Gastrocnemius medialis (tissue), 4 donors: ENCODE results near the gene COL4A3. TPM values are rescaled to one million over a fixed set of nuclear protein-coding genes. Genes with fewer than 3 reads are reported as not detected.

ENCODE experiments used
- ATAC-seq, 2 donors: fragments of 150-250 bp; one replicate each; pipeline ENCODE4 v1.9.1; 2016
- DNase-seq, 2 donors: peaks; one replicate each; pipeline ENCODE4 v3.0.0-alpha.2; 2019
- H3K27ac ChIP-seq, 4 donors: fragments of 200-600 bp; sonication (generic); 1 replicate in 1 of 4; 2 replicates in 3 of 4; pipeline ENCODE4 v1.5.1; 2016 to 2018; ENCODE audit warnings: mild to moderate bottlenecking in 2 of 4, moderate library complexity in 1 of 4
- H3K27me3 ChIP-seq, 3 donors: fragments of 200-600 bp; sonication (generic) in 2 of 3; 1 replicate in 1 of 3; 2 replicates in 2 of 3; pipeline versions ENCODE4 v1.5.1 to v1.6.0; 2016 to 2019; ENCODE audit warnings: mild to moderate bottlenecking in 1 of 3, moderate library complexity in 1 of 3
- H3K36me3 ChIP-seq, 2 donors: fragments of 200-600 bp; sonication (generic) in 1 of 2; one replicate each; pipeline ENCODE4 v1.5.1; 2017 to 2018
- H3K4me1 ChIP-seq, 2 donors: fragments of 200-600 bp; sonication (generic) in 1 of 2; one replicate each; pipeline ENCODE4 v1.5.1; 2016 to 2017; ENCODE audit warnings: mild to moderate bottlenecking in 2 of 2
- H3K4me3 ChIP-seq, 4 donors: fragments of 200-600 bp; sonication (generic) in 3 of 4; 1 replicate in 1 of 4; 2 replicates in 3 of 4; pipeline ENCODE4 v1.5.1; 2016 to 2019; ENCODE audit warnings: mild to moderate bottlenecking in 2 of 4
- H3K9me3 ChIP-seq, 3 donors: fragments of 200-600 bp; sonication (generic) in 2 of 3; 1 replicate in 1 of 3; 2 replicates in 2 of 3; pipeline ENCODE4 v1.5.1; 2016 to 2019
- POLR2A ChIP-seq, 2 donors: fragments of 450-650 bp; IDR thresholded peaks; one replicate each; pipeline ENCODE4 v1.6.1; 2017; ENCODE audit warnings: antibody characterized with exemption in 2 of 2, mild to moderate bottlenecking in 2 of 2, moderate library complexity in 2 of 2
- in situ Hi-C, 4 donors: fragments of 200-750 bp; cut with MboI; loops; one replicate each; pipeline versions ENCODE4 v1.15.0 to v1.8.0; 2017; ENCODE audit warnings: low sequenced_read_pairs in 4 of 4
- intact Hi-C: fragments of 100-400 bp; cut with DNase I; formaldehyde crosslinking; loops from one replicate; pipeline ENCODE4 v1.15.1; 2023; ENCODE audit warnings: low total_unique reads
- total RNA-seq, 4 donors: library from RNA; depleted of rRNA; stranded (reverse); fragments of >200 nt; gene quantifications; one replicate each; pipeline versions ENCODE4 v1.1.0 to v1.2.3, GENCODE V29; 2016
- TF ChIP-seq, protein P1 (sequence below), 5 experiments: fragments of 450-650 bp in 3 of 5; fragments of 200-600 bp in 2 of 5; sonication (generic) in 2 of 5; IDR thresholded peaks in 4 of 5; conservative IDR thresholded peaks in 1 of 5; 1 replicate in 4 of 5; 2 replicates in 1 of 5; pipeline ENCODE4 v1.5.1; 2016 to 2019; ENCODE audit warnings: antibody characterized with exemption in 5 of 5, mild to moderate bottlenecking in 3 of 5, moderate library complexity in 3 of 5

Gene COL4A3
- total RNA-seq, 4 donors from 2014 or later: 1.9 to 66.8 (median 3.8) TPM

GRCh38 chr2:227183657-227184367, 19.4 kb downstream of the COL4A3 start:
- TF ChIP-seq POLR2A (IDR thresholded peaks at IDR 0.05): no peak
- TF ChIP-seq, protein P1, sequence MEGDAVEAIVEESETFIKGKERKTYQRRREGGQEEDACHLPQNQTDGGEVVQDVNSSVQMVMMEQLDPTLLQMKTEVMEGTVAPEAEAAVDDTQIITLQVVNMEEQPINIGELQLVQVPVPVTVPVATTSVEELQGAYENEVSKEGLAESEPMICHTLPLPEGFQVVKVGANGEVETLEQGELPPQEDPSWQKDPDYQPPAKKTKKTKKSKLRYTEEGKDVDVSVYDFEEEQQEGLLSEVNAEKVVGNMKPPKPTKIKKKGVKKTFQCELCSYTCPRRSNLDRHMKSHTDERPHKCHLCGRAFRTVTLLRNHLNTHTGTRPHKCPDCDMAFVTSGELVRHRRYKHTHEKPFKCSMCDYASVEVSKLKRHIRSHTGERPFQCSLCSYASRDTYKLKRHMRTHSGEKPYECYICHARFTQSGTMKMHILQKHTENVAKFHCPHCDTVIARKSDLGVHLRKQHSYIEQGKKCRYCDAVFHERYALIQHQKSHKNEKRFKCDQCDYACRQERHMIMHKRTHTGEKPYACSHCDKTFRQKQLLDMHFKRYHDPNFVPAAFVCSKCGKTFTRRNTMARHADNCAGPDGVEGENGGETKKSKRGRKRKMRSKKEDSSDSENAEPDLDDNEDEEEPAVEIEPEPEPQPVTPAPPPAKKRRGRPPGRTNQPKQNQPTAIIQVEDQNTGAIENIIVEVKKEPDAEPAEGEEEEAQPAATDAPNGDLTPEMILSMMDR (IDR thresholded peaks at IDR 0.05 in 4 of 5, conservative IDR thresholded peaks at IDR 0.05 in 1 of 5): no peak
- intact Hi-C loops (no loop called here), in situ Hi-C loops (no loop called here)
- Histone ChIP-seq H3K4me3 (no peak overlapping the region), H3K4me1 (peaks cover 39 to 77% of the 10 kb centered on the region in 2 donors), H3K27me3 (no peaks in the 10 kb centered on the region), H3K36me3 (no peaks in the 10 kb centered on the region), H3K27ac (peak overlapping the region in 3 of 4 donors; percentile 79 to 91 (median 80)), H3K9me3 (no peaks in the 10 kb centered on the region)
- no peak for ATAC-seq
- no peak for DNase-seq

GRCh38 chr2:227185615-227186232, 21.3 kb downstream of the COL4A3 start:
- Histone ChIP-seq H3K36me3 (no peaks in the 10 kb centered on the region), H3K27me3 (no peaks in the 10 kb centered on the region), H3K4me1 (peaks cover 41 to 80% of the 10 kb centered on the region in 2 donors), H3K9me3 (no peaks in the 10 kb centered on the region), H3K27ac (peak overlapping the region; percentile 79 to 91 (median 84)), H3K4me3 (no peak overlapping the region)
- ATAC-seq (no peak), DNase-seq (no peak)
- in situ Hi-C loops (no loop called here), intact Hi-C loops (no loop called here)
- TF ChIP-seq, protein P1 (IDR thresholded peaks at IDR 0.05 in 4 of 5, conservative IDR thresholded peaks at IDR 0.05 in 1 of 5): no peak
- no peak for TF ChIP-seq POLR2A (IDR thresholded peaks at IDR 0.05)

DNA sequence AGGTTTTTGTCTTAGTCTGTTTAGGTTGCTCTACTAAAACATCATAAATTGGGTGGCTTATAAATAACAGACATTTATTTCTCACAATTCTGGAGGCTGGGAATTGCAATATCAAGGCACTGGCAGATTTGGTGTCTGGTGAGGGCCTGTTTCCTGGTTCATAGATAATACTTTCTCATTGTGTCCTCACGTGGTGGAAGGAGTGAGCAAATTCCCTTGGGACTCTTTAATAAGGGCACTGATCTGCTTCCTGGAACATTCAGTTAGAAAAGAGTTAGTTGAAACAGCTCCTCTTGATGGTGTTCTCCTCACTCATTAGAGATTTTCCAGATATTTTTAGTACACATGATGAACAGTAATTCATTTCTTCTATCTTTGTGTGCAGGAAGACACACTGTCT, 22.3 kb downstream of the COL4A3 start:
- no peaks in the 10 kb centered on the region for H3K9me3 ChIP-seq
- TF ChIP-seq, protein P1 (IDR thresholded peaks at IDR 0.05 in 4 of 5, conservative IDR thresholded peaks at IDR 0.05 in 1 of 5): no peak
- no peak for TF ChIP-seq POLR2A (IDR thresholded peaks at IDR 0.05)
- no peaks in the 10 kb centered on the region for H3K36me3 ChIP-seq
- H3K27ac ChIP-seq: peak overlapping the region; percentile 79 to 91 (median 84)
- no peak for ATAC-seq
- intact Hi-C loops (no loop called here), in situ Hi-C loops (no loop called here)
- H3K4me1 ChIP-seq: peaks cover 49 to 82% of the 10 kb centered on the region in 2 donors
- DNase-seq: no peak
- H3K27me3 ChIP-seq: no peaks in the 10 kb centered on the region
- H3K4me3 ChIP-seq: no peak overlapping the region

DNA sequence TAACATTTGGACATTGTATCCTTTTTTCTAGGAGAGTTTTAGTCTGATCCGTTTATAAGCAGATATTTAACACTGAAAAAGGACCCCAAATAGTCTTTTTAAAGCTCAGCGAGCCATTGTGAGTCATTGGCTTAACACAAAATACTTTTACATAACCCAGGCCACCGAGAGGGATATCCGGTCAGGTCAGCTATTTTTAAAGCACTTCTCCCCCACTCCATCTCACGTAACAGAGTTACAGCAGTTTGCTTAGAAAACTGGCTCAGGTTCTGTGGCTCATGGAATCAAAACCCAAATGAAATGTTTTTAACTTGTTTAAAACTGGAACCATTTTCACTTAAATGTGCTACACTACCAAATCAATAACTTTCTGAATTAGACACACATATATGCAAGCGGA, 23.9 kb downstream of the COL4A3 start:
- peak overlapping the region in 2 of 4 donors; percentile 1 to 10 for H3K4me3 ChIP-seq
- peak; percentile 69 for DNase-seq

More for the DNA sequence above, 23.9 kb downstream of the COL4A3 start:
- H3K27ac ChIP-seq: peak overlapping the region; percentile 79 to 91 (median 84)
- H3K4me1 ChIP-seq: peaks cover 65 to 93% of the 10 kb centered on the region in 2 donors
- H3K9me3 ChIP-seq: no peaks in the 10 kb centered on the region
- no peaks in the 10 kb centered on the region for H3K36me3 ChIP-seq
- no peaks in the 10 kb centered on the region for H3K27me3 ChIP-seq
- ATAC-seq: peak; percentile 87 to 92
- intact Hi-C loops: loop anchor here (1.0 to 2.0 kb wide), 3 partner anchors 8 to 39 kb away; partner anchors contain the start of genes COL4A3 and COL4A4
- TF ChIP-seq, protein P1 (IDR thresholded peaks at IDR 0.05 in 4 of 5, conservative IDR thresholded peaks at IDR 0.05 in 1 of 5): no peak
- TF ChIP-seq POLR2A (IDR thresholded peaks at IDR 0.05): no peak
- in situ Hi-C loops: no loop called here
